SKM-1 treated with dmso at 0.1 percent for 144 hours (cell line): Measurements from ENCODE around the gene AGXT.
A peak's percentile ranks its signal among the peaks of the same experiment; 100 is the strongest.

Source experiments
- DNase-seq: peaks from one replicate; lab custom pipeline; 2025; ENCODE audit not compliant: unreplicated experiment; lab: John Stamatoyannopoulos, UW

Gene AGXT

DNA sequence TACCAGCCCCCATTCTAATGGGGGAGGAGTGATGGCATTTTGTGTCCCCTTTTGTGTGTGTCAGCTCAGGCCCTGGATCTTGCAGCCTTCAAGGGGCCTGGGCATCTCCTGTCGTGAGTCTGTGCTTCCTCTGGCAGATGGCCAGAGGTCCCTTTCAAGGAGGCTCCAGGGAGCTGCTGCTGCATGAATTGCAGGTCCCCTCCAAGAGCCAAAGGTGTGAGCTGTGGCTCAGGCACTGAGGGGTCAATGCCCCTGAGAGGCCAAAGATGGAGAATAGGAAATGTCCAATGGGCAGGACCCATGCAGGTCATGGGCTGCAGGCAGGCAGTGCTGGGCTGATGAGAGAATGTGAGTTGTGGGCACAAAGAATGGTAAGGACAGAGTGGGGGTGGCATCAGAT, 16.9 kb downstream of the AGXT start:
- no peak for DNase-seq

- DNase-seq: peak; percentile 45
These were observed 17.5 kb downstream of the AGXT start for GRCh38 chr2:240886023-240886565.

- no peak for DNase-seq
These were observed 18.3 kb downstream of the AGXT start for GRCh38 chr2:240886678-240887609.

DNA sequence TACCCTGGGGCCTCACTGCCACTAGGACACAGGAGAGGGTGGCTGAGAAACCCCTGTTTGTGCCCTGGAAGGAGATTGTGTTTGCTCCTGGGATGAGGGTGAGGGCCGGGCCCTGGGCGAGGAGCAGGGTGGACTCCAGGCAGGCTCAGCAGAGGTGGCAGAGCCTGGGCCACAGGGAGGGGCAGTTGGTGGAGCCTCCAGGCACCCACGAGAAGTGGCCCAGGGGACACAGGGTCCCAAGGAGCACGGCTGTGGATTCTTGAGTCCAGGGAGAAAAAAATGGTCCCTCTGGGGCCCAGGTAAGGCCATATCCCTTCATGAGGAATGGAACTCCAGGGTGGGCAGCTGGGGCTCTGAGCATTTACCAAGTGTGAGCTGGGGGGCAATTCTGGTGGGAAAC, 19.0 kb downstream of the AGXT start:
- no peak for DNase-seq

GRCh38 chr2:240888130-240888889, 19.7 kb downstream of the AGXT start:
- no peak for DNase-seq

DNA sequence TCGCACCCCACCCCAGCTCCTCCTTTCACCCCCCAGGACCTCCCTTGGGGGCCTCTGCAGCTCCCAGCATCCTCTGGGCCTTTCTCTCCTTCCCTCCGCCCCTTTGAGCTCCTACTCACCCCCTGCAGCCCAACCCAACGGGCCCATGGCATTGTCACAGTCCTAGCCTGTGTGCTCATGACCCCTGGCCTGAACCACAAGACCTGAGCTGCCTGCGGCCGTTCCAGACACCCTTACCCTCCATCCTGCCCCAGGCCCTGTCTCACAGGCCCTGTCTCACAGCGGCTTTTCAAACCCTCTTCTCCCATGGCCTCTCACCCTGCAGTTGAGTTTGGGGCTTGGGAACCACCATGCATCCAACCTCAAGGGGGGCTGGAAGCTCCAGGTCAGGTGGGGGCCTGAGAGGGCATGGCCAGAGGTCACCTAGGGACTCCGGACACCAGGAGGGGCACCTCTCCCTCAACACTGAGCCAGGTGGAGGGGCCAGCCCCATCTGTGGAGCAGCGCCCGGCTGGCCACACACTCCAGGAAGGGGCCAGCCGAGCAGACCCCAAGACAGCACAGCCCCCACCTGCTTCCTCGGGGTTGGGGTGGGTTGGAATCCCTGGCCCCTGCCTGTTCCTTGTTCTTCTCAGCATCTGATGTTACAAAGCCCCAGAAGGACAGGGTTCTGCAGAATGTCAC, 20.4 kb downstream of the AGXT start:
- no peak for DNase-seq

- no peak for DNase-seq
These were observed 21.3 kb downstream of the AGXT start for GRCh38 chr2:240889601-240890560.

- DNase-seq: no peak
These were observed 22.1 kb downstream of the AGXT start for GRCh38 chr2:240890691-240891090.

DNA sequence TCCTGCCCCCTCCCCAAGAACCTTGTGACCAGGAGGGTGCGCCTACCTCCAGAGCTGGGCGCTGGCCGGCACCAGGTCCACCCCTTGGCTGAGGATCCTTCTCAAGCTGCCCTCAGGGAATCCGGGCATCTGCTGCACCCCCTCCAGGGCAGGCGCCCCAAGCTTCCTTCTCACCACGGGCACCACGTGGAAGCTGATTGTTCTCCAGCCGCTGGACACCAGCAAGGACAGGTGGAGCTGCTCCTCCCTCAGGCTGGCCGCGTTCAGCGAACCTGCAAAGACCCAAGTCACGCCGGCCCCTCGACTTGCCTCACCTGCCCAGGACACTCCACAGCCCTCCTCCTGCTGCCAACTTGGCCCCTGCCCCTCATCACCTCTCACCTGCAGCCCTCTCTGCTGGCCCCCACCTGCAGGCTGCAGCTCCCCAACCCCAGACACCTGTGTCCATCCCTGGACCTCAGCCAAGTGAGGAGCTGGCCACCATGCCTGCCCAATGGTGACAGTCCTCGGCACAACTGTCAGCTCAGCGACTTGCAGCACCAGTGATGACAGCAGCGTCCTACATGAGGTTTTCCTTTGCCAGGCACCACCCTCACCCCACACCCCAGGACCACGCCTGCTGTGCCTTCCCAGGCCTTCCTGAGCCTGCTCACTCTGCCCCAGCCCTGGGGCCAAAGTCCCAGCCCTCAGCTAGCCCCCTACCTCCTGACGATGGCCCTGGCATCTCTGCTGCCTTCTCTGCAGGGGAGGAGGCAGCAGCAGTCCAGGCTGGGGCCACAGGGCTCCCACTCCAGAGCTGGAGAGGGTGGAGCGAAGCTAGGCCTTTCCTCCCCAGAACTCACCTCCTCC, 23.1 kb downstream of the AGXT start:
- DNase-seq: no peak

DNA sequence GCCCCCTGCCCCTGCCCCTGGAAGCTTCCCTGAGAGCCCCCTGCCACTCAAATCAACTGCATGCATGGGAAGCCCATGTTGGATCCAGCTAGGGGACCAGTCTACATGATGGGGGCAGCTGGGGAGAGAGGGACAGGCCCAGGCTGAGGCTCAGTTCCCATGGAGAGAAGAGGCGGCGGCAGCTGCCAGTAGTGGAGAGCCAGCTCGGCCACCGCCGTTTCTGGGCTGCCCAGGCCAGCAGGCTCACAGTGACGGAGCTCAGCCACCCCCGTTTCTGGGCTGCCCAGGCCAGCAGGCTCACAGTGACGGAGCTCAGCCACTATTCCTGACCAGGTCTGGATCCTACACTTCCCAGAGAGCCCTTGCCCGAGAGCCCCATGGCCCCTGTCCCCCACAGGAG, 23.7 kb downstream of the AGXT start:
- no peak for DNase-seq

- no peak for DNase-seq
These were observed 24.3 kb downstream of the AGXT start for GRCh38 chr2:240892925-240893324.

GRCh38 chr2:240893363-240893844, 24.8 kb downstream of the AGXT start:
- no peak for DNase-seq

GRCh38 chr2:240894006-240894405, 25.4 kb downstream of the AGXT start:
- no peak for DNase-seq

- no peak for DNase-seq
These were observed 26.4 kb downstream of the AGXT start for GRCh38 chr2:240894836-240895558.

- DNase-seq: no peak
These were observed 27.2 kb downstream of the AGXT start, which contains the start of gene MAB21L4 for GRCh38 chr2:240895656-240896388. Gene MAB21L4 (minus strand): TSS chr2:240896156. CDS start chr2:240895997, 159 bp downstream.

GRCh38 chr2:240896394-240896793, 27.8 kb downstream of the AGXT start:
- DNase-seq: no peak

DNA sequence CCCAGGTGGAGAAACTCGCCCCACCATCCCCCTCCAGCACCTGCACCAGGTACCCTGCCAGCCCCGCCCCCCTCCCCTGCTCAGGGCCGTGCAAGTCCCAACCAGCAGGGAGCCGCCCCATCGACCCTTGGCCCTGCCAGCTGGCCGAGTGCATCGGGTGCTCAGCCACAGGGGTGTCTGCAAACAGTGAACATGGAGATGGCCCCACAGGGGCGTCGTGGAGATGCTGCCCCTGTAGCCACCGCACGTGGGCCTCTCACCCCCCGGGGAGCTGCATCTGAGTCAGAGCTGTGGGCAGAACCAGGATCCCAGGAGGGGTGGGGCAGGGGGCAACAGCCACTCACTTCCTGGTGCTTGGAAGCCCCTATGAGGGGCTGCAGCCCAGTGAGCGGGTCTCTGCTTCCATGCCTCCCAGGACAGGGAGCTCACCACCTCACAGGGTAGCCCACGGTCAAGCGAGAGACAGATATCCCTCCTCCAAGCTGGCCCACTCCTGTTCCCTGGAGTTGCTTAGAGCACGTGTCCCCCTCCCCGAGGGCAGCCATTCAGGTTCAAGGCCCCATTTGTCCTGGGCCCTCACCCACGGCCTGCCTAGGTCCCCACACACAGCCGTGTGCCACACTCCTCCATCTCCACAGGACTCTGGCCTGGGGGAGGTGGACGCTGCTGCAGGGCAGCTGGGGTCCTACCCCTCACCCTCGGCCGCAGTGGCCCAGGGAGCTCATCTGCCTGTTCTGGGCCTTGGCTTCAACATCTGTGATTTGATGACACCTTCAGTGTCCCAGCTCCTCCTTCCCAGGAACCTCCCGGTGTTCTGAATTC, 28.5 kb downstream of the AGXT start:
- no peak for DNase-seq
